A673 (cell line): Measurements from ENCODE around the gene MCF2L2. TPM values are rescaled to one million over a fixed set of nuclear protein-coding genes. Genes with fewer than 3 reads are reported as not detected.

Experiments used
- BruUV-seq: library from RNA; stranded (reverse); fragments of 400-500 nt; replicated peaks from 2 replicates; lab custom pipeline; 2021; lab: Mats Ljungman, UMichigan
- CTCF ChIA-PET: fragments of 300-600 bp; sonication (Branson Sonifier 250); formaldehyde crosslinking; loops from one replicate; lab custom pipeline; 2022; ENCODE audit warnings: antibody characterized with exemption; lab: Charles Lee
- POLR2A ChIA-PET: fragments of 300-600 bp; sonication (Branson Sonifier 250); formaldehyde crosslinking; loops from one replicate; lab custom pipeline; 2022; ENCODE audit warnings: antibody characterized with exemption; ENCODE audit not compliant: low non-redundant PET; lab: Charles Lee
- DNase-seq: peaks from one replicate; pipeline ENCODE4 v3.0.0-alpha.2; 2015; ENCODE audit warnings: low spot score
- H3K27ac ChIP-seq: fragments of 200-600 bp; sonication (generic); 2 replicates; pipeline ENCODE4 v1.5.1; 2016; ENCODE audit warnings: mixed run types, low read depth, mild to moderate bottlenecking, mixed read lengths, antibody characterized with exemption, low read length; ENCODE audit not compliant: poor library complexity, severe bottlenecking
- H3K27me3 ChIP-seq: fragments of 200-600 bp; sonication (generic); replicated peaks from 2 replicates; pipeline ENCODE4 v1.6.1; 2017; ENCODE audit warnings: mixed run types, low read depth, mild to moderate bottlenecking, mixed read lengths, antibody characterized with exemption, low read length; ENCODE audit not compliant: insufficient read depth, poor library complexity
- H3K36me3 ChIP-seq: fragments of 200-600 bp; sonication (generic); 2 replicates; pipeline ENCODE4 v1.6.1; 2016; ENCODE audit warnings: mixed run types, mild to moderate bottlenecking, mixed read lengths, antibody characterized with exemption, low read length; ENCODE audit not compliant: insufficient read depth, poor library complexity, severe bottlenecking
- H3K4me1 ChIP-seq: fragments of 200-600 bp; sonication (generic); 2 replicates; pipeline ENCODE4 v1.6.1; 2017; ENCODE audit warnings: mixed run types, mild to moderate bottlenecking, mixed read lengths, antibody characterized with exemption, low read length; ENCODE audit not compliant: insufficient read depth, poor library complexity, severe bottlenecking
- H3K4me3 ChIP-seq: fragments of 200-600 bp; sonication (generic); 2 replicates; pipeline ENCODE4 v1.5.1; 2016; ENCODE audit warnings: low read depth, mixed run types, mild to moderate bottlenecking, mixed read lengths, low read length; ENCODE audit not compliant: poor library complexity, severe bottlenecking
- H3K9me3 ChIP-seq: fragments of 200-600 bp; sonication (generic); 2 replicates; pipeline ENCODE4 v1.6.1; 2016; ENCODE audit warnings: mixed run types, low read depth, mild to moderate bottlenecking, mixed read lengths, antibody characterized with exemption, low read length; ENCODE audit not compliant: poor library complexity, severe bottlenecking
- CTCF ChIP-seq: fragments of 300-800, 200-600 bp; sonication (generic); conservative IDR thresholded peaks from 2 replicates; pipeline ENCODE4 v1.5.1; 2017; ENCODE audit warnings: low read depth, mild to moderate bottlenecking, antibody characterized with exemption, low read length, moderate library complexity, mixed read lengths
- EZH2 ChIP-seq: fragments of 200-600 bp; sonication (generic); IDR thresholded peaks from 2 replicates; pipeline ENCODE4 v1.6.1; 2017; ENCODE audit warnings: borderline replicate concordance, low read depth, mild to moderate bottlenecking, mixed read lengths, antibody characterized with exemption, low read length; ENCODE audit not compliant: poor library complexity, severe bottlenecking
- intact Hi-C: fragments of 100-400 bp; cut with micrococcal nuclease; formaldehyde crosslinking; loops from one replicate; pipeline ENCODE4 v1.10.0; 2022; ENCODE audit not compliant: unreplicated experiment
- total RNA-seq: library from RNA; stranded (reverse); gene quantifications from 2 replicates; pipeline ENCODE4 v1.2.3, GENCODE V29; 2021

Gene MCF2L2
- total RNA-seq, 1 experiment from 2014 or later, result not detected

- Histone ChIP-seq H3K27ac (no peak overlapping the region), H3K9me3 (no peaks in the 10 kb centered on the region), H3K36me3 (no peaks in the 10 kb centered on the region), H3K4me1 (peaks cover 6% of the 10 kb centered on the region), H3K4me3 (peak overlapping the region; percentile 91), H3K27me3 (no peaks in the 10 kb centered on the region)
- intact Hi-C loops, result no loop called here
- ChIA-PET CTCF (no interaction called here), POLR2A (no interaction called here)
- no peak for TF ChIP-seq EZH2
- no peak for TF ChIP-seq CTCF
- TSS peak; percentile 42 for BruUV-seq
- DNase-seq, result no peak
Measured at GRCh38 chr3:183255348-183255730, 173.1 kb downstream of the MCF2L2 start.

DNA sequence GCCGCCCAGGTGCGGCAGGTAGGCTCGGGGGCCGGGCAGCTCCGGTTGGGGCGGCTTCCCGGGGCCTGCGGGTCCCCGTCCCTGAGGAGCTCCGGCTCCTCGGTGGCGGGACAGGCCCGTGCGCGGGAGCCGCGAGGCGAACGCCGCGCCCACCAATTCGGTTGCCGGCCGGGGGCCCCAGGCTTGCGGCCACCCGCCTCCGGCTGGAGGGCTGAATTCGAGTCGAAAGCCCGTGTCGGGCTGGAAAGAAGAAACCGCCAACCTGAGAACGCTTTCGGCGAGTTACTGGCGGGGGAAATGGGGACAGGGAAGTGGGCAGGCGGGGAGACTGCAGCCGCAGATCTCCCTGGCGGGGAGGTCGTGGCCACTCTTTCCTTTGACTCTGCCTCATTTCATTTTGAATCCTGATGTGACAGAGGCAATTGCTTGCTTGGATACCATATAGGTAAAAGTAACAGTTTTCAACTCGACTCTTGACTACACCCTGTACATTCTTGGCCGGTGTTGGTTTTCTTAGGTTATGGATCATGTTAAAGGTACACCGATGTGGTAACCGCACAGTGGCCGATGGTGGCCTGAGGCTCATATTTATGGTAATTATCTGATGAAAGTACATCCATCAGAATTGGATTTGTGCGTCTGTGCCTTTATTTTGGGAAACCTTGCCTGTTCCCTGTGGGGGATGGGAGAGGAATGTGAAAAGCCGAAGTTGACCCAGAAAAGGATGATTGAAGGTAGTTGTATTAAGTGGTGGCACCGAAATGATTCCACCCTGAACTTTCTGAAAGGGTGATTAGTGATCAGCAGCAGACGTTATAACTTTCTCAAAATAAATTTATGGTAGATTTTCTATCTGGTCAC is 173.7 kb downstream of the MCF2L2 start:
- peak overlapping the region; percentile 91 for H3K4me3 ChIP-seq
- H3K36me3 ChIP-seq, result no peaks in the 10 kb centered on the region
- DNase-seq, result peak; percentile 37
- H3K9me3 ChIP-seq, result no peaks in the 10 kb centered on the region
- TF ChIP-seq CTCF, result no peak
- TF ChIP-seq EZH2, result no peak
- no peaks in the 10 kb centered on the region for H3K27me3 ChIP-seq
- peaks cover 6% of the 10 kb centered on the region for H3K4me1 ChIP-seq
- POLR2A ChIA-PET, result no interaction called here
- no TSS peak for BruUV-seq
- CTCF ChIA-PET, result no interaction called here
- intact Hi-C loops, result no loop called here
- peak overlapping the region; percentile 85 for H3K27ac ChIP-seq

GRCh38 chr3:183253528-183254486 is 174.6 kb downstream of the MCF2L2 start:
- CTCF ChIA-PET, result interaction anchor here (0.6 to 1.3 kb wide), 2 partner anchors 129 to 591 kb away, joined by 3 to 9 read pairs; no protein-coding TSS in a partner anchor
- DNase-seq, result peak; percentile 49

More at GRCh38 chr3:183253528-183254486, 174.6 kb downstream of the MCF2L2 start:
- H3K9me3 ChIP-seq, result no peaks in the 10 kb centered on the region
- H3K27ac ChIP-seq, result peak overlapping the region; percentile 85
- BruUV-seq, result TSS peak; percentile 48
- intact Hi-C loops, result no loop called here
- no peaks in the 10 kb centered on the region for H3K27me3 ChIP-seq
- H3K4me1 ChIP-seq, result peaks cover 11% of the 10 kb centered on the region
- peak overlapping the region; percentile 91 for H3K4me3 ChIP-seq
- H3K36me3 ChIP-seq, result no peaks in the 10 kb centered on the region
- TF ChIP-seq CTCF (no peak), EZH2 (no peak)
- POLR2A ChIA-PET, result no interaction called here
